ENCODE measurements around the gene RTN4RL2. TPM values are rescaled to one million over a fixed set of nuclear protein-coding genes. Genes with fewer than 3 reads are reported as not detected.

The RTN4RL2 gene
- total and polyA plus RNA-seq, 9 of the 15 experiments (the other 6 are each of a cell fraction or from before 2014, with no cell fraction given): 0.06 to 1.9 (median 0.34) TPM; not detected in 4

DNA sequence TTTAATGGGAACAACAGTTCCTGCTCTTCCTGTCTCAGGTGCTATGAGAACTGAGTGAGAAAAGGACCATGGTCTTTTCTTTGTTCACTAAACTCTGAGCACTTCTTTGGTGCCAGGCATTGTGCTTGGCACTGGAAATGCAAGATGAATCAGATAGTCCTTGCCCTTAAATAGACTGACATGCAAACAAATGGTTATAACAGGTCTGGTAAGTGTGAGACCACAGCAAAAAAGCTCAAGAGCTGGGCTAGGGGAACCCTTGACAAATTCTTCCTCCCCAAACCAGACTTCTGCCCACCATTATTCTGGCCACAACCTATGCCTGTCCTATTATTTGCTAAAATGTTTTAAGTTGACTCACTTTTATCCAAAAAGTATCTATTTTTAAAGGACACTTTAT, 38.5 kb upstream of the RTN4RL2 start:
- in situ Hi-C loops (cut with MboI) (no loop called here), intact Hi-C loops (cut with micrococcal nuclease) (no loop called here)
- Histone ChIP-seq H3K9ac (ENCODE audit: insufficient read depth in 1 of 2, low read depth in 2 of 2, low read length in 2 of 2) (no peak overlapping the region), H3K9me3 (replicated peaks; ENCODE audit: control insufficient read depth, insufficient read depth, low read depth, low read length) (no peaks in the 10 kb centered on the region), H3K4me2 (ENCODE audit: insufficient read depth, low read length) (no peak overlapping the region), H3K79me2 (ENCODE audit: control insufficient read depth, insufficient read depth, low read length) (peaks cover 97% of the 10 kb centered on the region), H3K4me3 (no peak overlapping the region), H3K36me3 (ENCODE audit: control insufficient read depth, insufficient read depth, low read length) (peaks cover 94% of the 10 kb centered on the region), H4K20me1 (replicated peaks; ENCODE audit: control insufficient read depth, insufficient read depth, low read length) (peaks cover 20% of the 10 kb centered on the region), H3K27me3 (ENCODE audit: control insufficient read depth in 2 of 2, insufficient read depth in 2 of 2, low read length in 2 of 2) (no peaks in the 10 kb centered on the region), H3K27ac (ENCODE audit: extremely low read depth, low read depth, low read length) (peak overlapping the region; percentile 18; the same call in 1 of the 3 replicates), H3K4me1 (replicated peaks in 1 of 2; ENCODE audit: control insufficient read depth in 2 of 2, insufficient read depth in 2 of 2, low read length in 2 of 2) (peaks cover 28 to 31% of the 10 kb centered on the region in 2 experiments; a peak in 4 of 5 replicates), H3K9me1 (ENCODE audit: control insufficient read depth, insufficient read depth, low read length) (peaks cover 7% of the 10 kb centered on the region), H2AFZ (ENCODE audit: low read depth, low read length) (no peak overlapping the region)
- no peak for DNase-seq (ENCODE audit: extremely low read depth in 1 of 4, low spot score in 3 of 4)
- no TSS peak for BruUV-seq (replicated peaks)
- CTCF ChIA-PET (ENCODE audit: low intra/inter-chr PET ratio): no interaction called here
- no peak for TF ChIP-seq POLR2A (conservative IDR thresholded peaks at IDR 0.05)
- no peak for TF ChIP-seq MNT (conservative IDR thresholded peaks at IDR 0.05)
- TF ChIP-seq PML (IDR thresholded peaks at IDR 0.05; ENCODE audit: low read length): peak; percentile 6; the same call in 1 of the 2 replicates
- TF ChIP-seq LARP7 (IDR thresholded peaks at IDR 0.05): no peak
- no peak for TF ChIP-seq ZNF316 (IDR thresholded peaks at IDR 0.05)
- TF ChIP-seq REST (IDR thresholded peaks at IDR 0.05; ENCODE audit: borderline replicate concordance): no peak
- no peak for TF ChIP-seq REST (CRISPR knock-in tag; IDR thresholded peaks at IDR 0.05; ENCODE audit: low read depth)
- POLR2A ChIA-PET: interaction anchor here (0.7 to 0.8 kb wide), 2 partner anchors 219 to 1322 kb away, joined by 3 read pairs; no protein-coding TSS in a partner anchor
- no peak for ATAC-seq
- no peak for FAIRE-seq
